HEK293 (cell line): ENCODE measurements around the gene MAPKAP1.

Source experiments
- ZNF350 ChIP-seq: fragments of 450-650 bp; formaldehyde crosslinking; IDR thresholded peaks from 2 replicates; pipeline ENCODE4 v1.5.0; 2017; ENCODE audit warnings: missing biosample characterization, mild to moderate bottlenecking, missing genetic modification characterization
- ZNF514 ChIP-seq: fragments of 450-650 bp; formaldehyde crosslinking; IDR thresholded peaks from 2 replicates; pipeline ENCODE4 v1.5.1; 2016; ENCODE audit warnings: missing biosample characterization, missing genetic modification characterization
- ZNF549 ChIP-seq: fragments of 450-650 bp; IDR thresholded peaks from 2 replicates; pipeline ENCODE4 v1.5.1; 2018; ENCODE audit warnings: missing biosample characterization, missing genetic modification characterization, mild to moderate bottlenecking, inconsistent platforms, moderate library complexity
- ZNF561 ChIP-seq: fragments of 450-650 bp; IDR thresholded peaks from 2 replicates; pipeline ENCODE4 v1.5.1; 2018; ENCODE audit warnings: missing biosample characterization, missing genetic modification characterization, borderline replicate concordance
- ZNF843 ChIP-seq: fragments of 450-650 bp; formaldehyde crosslinking; IDR thresholded peaks from 2 replicates; pipeline ENCODE4 v1.5.1; 2016; ENCODE audit warnings: missing biosample characterization, missing genetic modification characterization
- ZSCAN23 ChIP-seq: fragments of 450-650 bp; formaldehyde crosslinking; IDR thresholded peaks from 2 replicates; pipeline ENCODE4 v1.5.1; 2016; ENCODE audit warnings: missing biosample characterization, missing genetic modification characterization

DNA sequence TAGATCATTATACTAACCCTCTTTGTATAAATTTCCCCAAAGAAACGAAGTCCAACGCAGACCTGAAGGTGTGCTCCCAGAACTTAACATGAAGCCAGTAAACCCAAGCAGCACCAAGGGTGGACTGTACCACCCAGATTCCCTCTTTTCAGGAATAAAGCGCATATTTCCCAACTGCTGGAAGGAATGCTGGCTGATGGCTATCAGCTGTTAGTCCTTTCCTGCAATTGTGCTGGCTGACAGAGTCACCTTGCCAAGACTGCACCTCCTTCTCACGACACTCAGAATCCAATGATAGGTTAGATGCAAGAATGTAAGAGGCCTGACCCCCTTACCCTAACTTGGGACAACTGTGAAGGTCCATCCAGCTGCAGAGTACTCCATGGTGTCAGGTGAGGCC lies 93.9 kb downstream of the MAPKAP1 start:
- TF ChIP-seq ZSCAN23 (no peak), ZNF843 (tag by site-specific recombination) (no peak), ZNF514 (tag by site-specific recombination) (no peak), ZNF561 (tag by site-specific recombination) (no peak), ZNF350 (tag by site-specific recombination) (no peak), ZNF549 (tag by site-specific recombination) (no peak)
